CD4-positive, alpha-beta T cell treated with Interferon gamma for 1 hour (primary cell): ENCODE measurements around the gene ART5.
"Not testable (repeated sequence)": the region's sequence is repeated elsewhere in the genome, so short reads cannot be mapped to it uniquely, and the experiment has no call there.

ENCODE experiments used
- DNase-seq: peaks from one replicate; pipeline ENCODE4 v3.0.0-alpha.2; 2020

Gene ART5

GRCh38 chr11:3616721-3617460, 24.9 kb downstream of the ART5 start:
- DNase-seq, result no peak

- DNase-seq, result no peak
These were observed 25.8 kb downstream of the ART5 start for GRCh38 chr11:3615998-3616397.

- DNase-seq, result peak; percentile 56
These were observed 27.0 kb downstream of the ART5 start for GRCh38 chr11:3614742-3615171.

- DNase-seq, result no peak
These were observed 27.6 kb downstream of the ART5 start for GRCh38 chr11:3613998-3614741.

- no peak for DNase-seq
These were observed 29.7 kb downstream of the ART5 start for GRCh38 chr11:3611976-3612678.

- DNase-seq, result no peak
These were observed 30.9 kb downstream of the ART5 start for GRCh38 chr11:3610846-3611245.

- no peak for DNase-seq
These were observed 32.2 kb downstream of the ART5 start for GRCh38 chr11:3609416-3610265.

GRCh38 chr11:3605771-3606203, 36.0 kb downstream of the ART5 start:
- DNase-seq, result no peak

GRCh38 chr11:3605283-3605662, 36.5 kb downstream of the ART5 start:
- no peak for DNase-seq

- DNase-seq, result no peak
These were observed 37.6 kb downstream of the ART5 start for GRCh38 chr11:3604167-3604566.

- not testable (repeated sequence) for DNase-seq
These were observed 41.6 kb downstream of the ART5 start for GRCh38 chr11:3600201-3600600.

- DNase-seq, result not testable (repeated sequence)
These were observed 44.0 kb downstream of the ART5 start for GRCh38 chr11:3597743-3598142.

GRCh38 chr11:3591326-3591725, 50.5 kb downstream of the ART5 start:
- not testable (repeated sequence) for DNase-seq

- not testable (repeated sequence) for DNase-seq
These were observed 51.6 kb downstream of the ART5 start for GRCh38 chr11:3590193-3590592.

- DNase-seq, result not testable (repeated sequence)
These were observed 53.0 kb downstream of the ART5 start for GRCh38 chr11:3588776-3589175.
